Mesenchymal stem cell (in vitro differentiated cells and primary cell): ENCODE data around the gene NME3.

Source experiments
- DNase-seq: peaks from one replicate; pipeline ENCODE4 v3.0.0-alpha.2; 2013
- H2AFZ ChIP-seq: one replicate; pipeline ENCODE4 v1.6.1; 2013; ENCODE audit warnings: low read depth, mild to moderate bottlenecking, control low read depth, inconsistent platforms, low read length, moderate library complexity
- H2AK5ac ChIP-seq: 2 replicates; pipeline ENCODE4 v1.6.1; 2013; ENCODE audit warnings: low read length, moderate library complexity, mild to moderate bottlenecking, inconsistent platforms; ENCODE audit not compliant: severe bottlenecking
- H2BK120ac ChIP-seq: one replicate; pipeline ENCODE4 v1.6.1; 2013; ENCODE audit warnings: low read depth, mild to moderate bottlenecking, inconsistent platforms, low read length, moderate library complexity
- H2BK12ac ChIP-seq, 2 experiments: one replicate each; pipeline ENCODE4 v1.6.1; 2013; ENCODE audit warnings: inconsistent platforms in 2 of 2, low read length in 2 of 2, mild to moderate bottlenecking in 2 of 2, moderate library complexity in 2 of 2, control low read depth in 1 of 2
- H2BK15ac ChIP-seq: one replicate; pipeline ENCODE4 v1.6.1; 2013; ENCODE audit warnings: mild to moderate bottlenecking, low read depth, inconsistent platforms; ENCODE audit not compliant: poor library complexity, severe bottlenecking
- H2BK5ac ChIP-seq: 2 replicates; pipeline ENCODE4 v1.6.1; 2013; ENCODE audit warnings: low read depth, mild to moderate bottlenecking, low read length, control low read depth, inconsistent platforms; ENCODE audit not compliant: poor library complexity, severe bottlenecking
- H3K14ac ChIP-seq, 2 experiments: one replicate each; pipeline ENCODE4 v1.6.1; 2013; ENCODE audit warnings: inconsistent platforms in 2 of 2, low read length in 2 of 2, control low read depth in 1 of 2, mild to moderate bottlenecking in 1 of 2, moderate library complexity in 1 of 2
- H3K18ac ChIP-seq, 2 experiments: one replicate each; pipeline ENCODE4 v1.6.1; 2013; ENCODE audit warnings: inconsistent platforms in 2 of 2, low read length in 2 of 2, control low read depth in 1 of 2, low read depth in 1 of 2, mild to moderate bottlenecking in 1 of 2
- H3K23ac ChIP-seq, 2 experiments: one replicate each; pipeline ENCODE4 v1.6.1; 2013; ENCODE audit warnings: inconsistent platforms in 2 of 2, low read length in 2 of 2, mild to moderate bottlenecking in 2 of 2, moderate library complexity in 2 of 2, control low read depth in 1 of 2
- H3K27ac ChIP-seq: 2 replicates; pipeline ENCODE4 v1.5.1; 2013; ENCODE audit warnings: mild to moderate bottlenecking, moderate library complexity, low read length, control low read depth, inconsistent platforms; ENCODE audit not compliant: poor library complexity, severe bottlenecking
- H3K27me3 ChIP-seq, 2 experiments: 2 replicates each; pipeline versions ENCODE4 v1.6.1 to v1.7.0; 2013; ENCODE audit warnings: low read length in 2 of 2, mild to moderate bottlenecking in 2 of 2, moderate library complexity in 2 of 2, control low read depth in 1 of 2, inconsistent platforms in 1 of 2; ENCODE audit not compliant: control insufficient read depth in 1 of 2, insufficient read depth in 1 of 2
- H3K36me3 ChIP-seq, 2 experiments: 2 replicates each; pipeline versions ENCODE4 v1.6.1 to v1.7.0; 2013; ENCODE audit warnings: low read length in 2 of 2, control low read depth in 1 of 2, inconsistent platforms in 1 of 2, low read depth in 1 of 2, mild to moderate bottlenecking in 1 of 2; ENCODE audit not compliant: insufficient read depth in 2 of 2, control insufficient read depth in 1 of 2
- H3K4ac ChIP-seq, 2 experiments: one replicate each; pipeline ENCODE4 v1.6.1; 2013; ENCODE audit warnings: inconsistent platforms in 2 of 2, low read length in 2 of 2, mild to moderate bottlenecking in 2 of 2, moderate library complexity in 2 of 2, control low read depth in 1 of 2, low read depth in 1 of 2
- H3K4me1 ChIP-seq: 2 replicates; pipeline ENCODE4 v1.6.1; 2013; ENCODE audit warnings: low read depth, low read length, control low read depth; ENCODE audit not compliant: control insufficient read depth, insufficient read depth
- H3K4me2 ChIP-seq: 2 replicates; pipeline ENCODE4 v1.6.1; 2013; ENCODE audit warnings: low read length, mild to moderate bottlenecking, inconsistent platforms; ENCODE audit not compliant: poor library complexity, severe bottlenecking
- H3K4me3 ChIP-seq, 2 experiments: 2 replicates each; pipeline versions ENCODE4 v1.5.1 to v1.7.0; 2013; ENCODE audit warnings: low read length in 2 of 2, mild to moderate bottlenecking in 2 of 2, control low read depth in 1 of 2, low read depth in 1 of 2; ENCODE audit not compliant: insufficient read depth in 1 of 2
- H3K79me1 ChIP-seq: replicated peaks from 2 replicates; pipeline ENCODE4 v1.6.1; 2013; ENCODE audit warnings: mild to moderate bottlenecking, control low read depth, low read length, inconsistent platforms; ENCODE audit not compliant: poor library complexity, severe bottlenecking
- H3K9ac ChIP-seq: 2 replicates; pipeline ENCODE4 v1.7.0; 2013; ENCODE audit warnings: mild to moderate bottlenecking, low read length, moderate library complexity
- H3K9me3 ChIP-seq: 2 replicates; pipeline ENCODE4 v1.7.0; 2013; ENCODE audit warnings: mild to moderate bottlenecking, low read length; ENCODE audit not compliant: control insufficient read depth
- H4K8ac ChIP-seq: one replicate; pipeline ENCODE4 v1.6.1; 2013; ENCODE audit warnings: inconsistent platforms, mild to moderate bottlenecking, low read length, moderate library complexity
- H4K91ac ChIP-seq: one replicate; pipeline ENCODE4 v1.6.1; 2013; ENCODE audit warnings: mild to moderate bottlenecking, low read length, inconsistent platforms
- WGBS: methylation state at CpG from one replicate; pipeline ENCODE4 v1.1.7; 2013; ENCODE audit warnings: mixed read lengths; 5-methylcytosine and 5-hydroxymethylcytosine counted together

NME3 gene

GRCh38 chr16:1788708-1789100, 17.4 kb upstream of the NME3 start:
- Histone ChIP-seq H2BK12ac (no peak overlapping the region), H3K79me1 (peaks cover 46% of the 10 kb centered on the region), H3K9me3 (no peaks in the 10 kb centered on the region), H3K18ac (no peak overlapping the region), H4K91ac (no peak overlapping the region), H3K9ac (no peak overlapping the region), H3K4me1 (peaks cover 7% of the 10 kb centered on the region), H3K4me2 (no peak overlapping the region), H3K4ac (no peak overlapping the region), H2BK15ac (no peak overlapping the region), H3K14ac (no peak overlapping the region), H4K8ac (no peak overlapping the region), H2BK120ac (no peak overlapping the region), H2BK5ac (no peak overlapping the region), H3K4me3 (no peak overlapping the region), H2AFZ (no peak overlapping the region), H2AK5ac (no peak overlapping the region), H3K27me3 (no peaks in the 10 kb centered on the region), H3K36me3 (peaks cover 27 to 87% of the 10 kb centered on the region in 2 experiments), H3K23ac (no peak overlapping the region), H3K27ac (no peak overlapping the region)
- DNase-seq, result no peak
- 82% methylated on average over 19 of the region's 19 CpGs for WGBS

- Histone ChIP-seq H2AFZ (no peak overlapping the region), H3K18ac (no peak overlapping the region), H3K4me3 (no peak overlapping the region), H2AK5ac (no peak overlapping the region), H3K9me3 (no peaks in the 10 kb centered on the region), H3K4me2 (no peak overlapping the region), H3K4me1 (peaks cover 7% of the 10 kb centered on the region), H3K14ac (no peak overlapping the region), H3K79me1 (peaks cover 43% of the 10 kb centered on the region), H3K4ac (no peak overlapping the region), H2BK12ac (no peak overlapping the region), H3K27me3 (no peaks in the 10 kb centered on the region), H2BK5ac (no peak overlapping the region), H4K8ac (no peak overlapping the region), H4K91ac (no peak overlapping the region), H3K23ac (no peak overlapping the region), H2BK120ac (no peak overlapping the region), H2BK15ac (no peak overlapping the region), H3K9ac (no peak overlapping the region), H3K27ac (no peak overlapping the region), H3K36me3 (peaks cover 27 to 82% of the 10 kb centered on the region in 2 experiments)
- no peak for DNase-seq
- 95% methylated on average over 38 of the region's 38 CpGs for WGBS
Observed at GRCh38 chr16:1788095-1788707, 16.9 kb upstream of the NME3 start.

GRCh38 chr16:1787322-1788094, 16.2 kb upstream of the NME3 start:
- Histone ChIP-seq H3K18ac (no peak overlapping the region), H3K9me3 (no peaks in the 10 kb centered on the region), H3K27ac (no peak overlapping the region), H4K8ac (no peak overlapping the region), H4K91ac (no peak overlapping the region), H3K14ac (no peak overlapping the region), H3K27me3 (no peaks in the 10 kb centered on the region), H3K23ac (no peak overlapping the region), H2AK5ac (no peak overlapping the region), H3K4ac (no peak overlapping the region), H2BK12ac (no peak overlapping the region), H3K79me1 (peaks cover 43% of the 10 kb centered on the region), H3K4me1 (peaks cover 7% of the 10 kb centered on the region), H2BK15ac (no peak overlapping the region), H2BK120ac (no peak overlapping the region), H2AFZ (no peak overlapping the region), H3K4me3 (no peak overlapping the region), H3K4me2 (no peak overlapping the region), H3K9ac (no peak overlapping the region), H2BK5ac (no peak overlapping the region), H3K36me3 (peaks cover 27 to 76% of the 10 kb centered on the region in 2 experiments)
- no peak for DNase-seq
- 98% methylated on average over 44 of the region's 44 CpGs for WGBS

GRCh38 chr16:1787056-1787321, 15.6 kb upstream of the NME3 start:
- 95% methylated on average over 6 of the region's 6 CpGs for WGBS
- no peak overlapping the region for H3K4me2 ChIP-seq
- no peak overlapping the region for H2BK120ac ChIP-seq
- H3K27ac ChIP-seq, result no peak overlapping the region
- no peaks in the 10 kb centered on the region for H3K27me3 ChIP-seq
- no peak overlapping the region for H2AK5ac ChIP-seq
- no peak overlapping the region for H3K14ac ChIP-seq
- no peak overlapping the region for H4K91ac ChIP-seq
- H3K9ac ChIP-seq, result no peak overlapping the region
- H2AFZ ChIP-seq, result no peak overlapping the region
- peaks cover 7% of the 10 kb centered on the region for H3K4me1 ChIP-seq
- H3K4ac ChIP-seq, result no peak overlapping the region
- H3K9me3 ChIP-seq, result no peaks in the 10 kb centered on the region
- no peak overlapping the region for H2BK12ac ChIP-seq
- no peak overlapping the region for H4K8ac ChIP-seq
- H2BK5ac ChIP-seq, result no peak overlapping the region
- no peak overlapping the region for H3K4me3 ChIP-seq
- H3K18ac ChIP-seq, result no peak overlapping the region
- no peak for DNase-seq
- H3K79me1 ChIP-seq, result peaks cover 43% of the 10 kb centered on the region
- H3K23ac ChIP-seq, result no peak overlapping the region
- no peak overlapping the region for H2BK15ac ChIP-seq
- peaks cover 27 to 70% of the 10 kb centered on the region in 2 experiments for H3K36me3 ChIP-seq
